NCI-H2196 (cell line): ENCODE measurements around the gene CEP135.
A peak's percentile ranks its signal among the peaks of the same experiment; 100 is the strongest.
"Not testable (repeated sequence)": the region's sequence is repeated elsewhere in the genome, so short reads cannot be mapped to it uniquely, and the experiment has no call there.

Experiments used
- DNase-seq: peaks from one replicate; lab custom pipeline; 2025; ENCODE audit not compliant: unreplicated experiment; lab: John Stamatoyannopoulos, UW

The CEP135 gene

GRCh38 chr4:56026596-56026995 is 77.9 kb downstream of the CEP135 start:
- DNase-seq, result no peak

GRCh38 chr4:56028165-56028564 is 79.4 kb downstream of the CEP135 start:
- no peak for DNase-seq

- DNase-seq, result no peak
Measured at GRCh38 chr4:56038487-56039162, 89.9 kb downstream of the CEP135 start.

- no peak for DNase-seq
Measured at GRCh38 chr4:56040842-56041241, 92.1 kb downstream of the CEP135 start.

- no peak for DNase-seq
Measured at GRCh38 chr4:56042225-56042624, 93.5 kb downstream of the CEP135 start.

- peak; percentile 10 for DNase-seq
Measured at GRCh38 chr4:56048383-56048701, 99.6 kb downstream of the CEP135 start.

GRCh38 chr4:56048702-56049431 is 100.1 kb downstream of the CEP135 start:
- DNase-seq, result peak; percentile 58

- no peak for DNase-seq
Measured at GRCh38 chr4:56050625-56051024, 101.9 kb downstream of the CEP135 start.

GRCh38 chr4:56051029-56051709 is 102.4 kb downstream of the CEP135 start:
- no peak for DNase-seq

GRCh38 chr4:56051710-56052075 is 102.9 kb downstream of the CEP135 start:
- DNase-seq, result no peak

GRCh38 chr4:56052481-56052880 is 103.7 kb downstream of the CEP135 start:
- DNase-seq, result no peak

GRCh38 chr4:56052966-56053365 is 104.2 kb downstream of the CEP135 start:
- DNase-seq, result no peak

- DNase-seq, result no peak
Measured at GRCh38 chr4:56055027-56055977, 106.6 kb downstream of the CEP135 start.

GRCh38 chr4:56055991-56056390 is 107.2 kb downstream of the CEP135 start:
- DNase-seq, result no peak

GRCh38 chr4:56058555-56058954 is 109.8 kb downstream of the CEP135 start:
- no peak for DNase-seq

GRCh38 chr4:56060036-56060435 is 111.3 kb downstream of the CEP135 start:
- DNase-seq, result no peak

- no peak for DNase-seq
Measured at GRCh38 chr4:56062106-56062505, 113.4 kb downstream of the CEP135 start.

GRCh38 chr4:56062526-56063145 is 113.9 kb downstream of the CEP135 start:
- no peak for DNase-seq

- no peak for DNase-seq
Measured at GRCh38 chr4:56066493-56066892, 117.7 kb downstream of the CEP135 start.

GRCh38 chr4:56067826-56068225 is 119.1 kb downstream of the CEP135 start:
- DNase-seq, result no peak

- not testable (repeated sequence) for DNase-seq
Measured at GRCh38 chr4:56072730-56073129, 124.0 kb downstream of the CEP135 start.
